Measurements from ENCODE around the gene TMEM38B. TPM values are rescaled to one million over a fixed set of nuclear protein-coding genes. Genes with fewer than 3 reads are reported as not detected.

Gene TMEM38B
- polyA plus RNA-seq, 3 donors, result 4.5 to 14.8 (median 12.2) TPM

GRCh38 chr9:105678781-105679180 lies 15.6 kb upstream of the TMEM38B start:
- DNase-seq, result no peak
- Histone ChIP-seq H3K9ac (ENCODE audit: insufficient read depth, low read length, poor library complexity, severe bottlenecking) (no peak overlapping the region), H3K36me3 (replicated peaks in 1 of 2; ENCODE audit: control insufficient read depth in 1 of 2, insufficient read depth in 2 of 2, low read length in 2 of 2) (no peaks in the 10 kb centered on the region), H3K27ac (ENCODE audit: low read depth in 1 of 2, low read length in 2 of 2) (no peak overlapping the region), H3K9me3 (replicated peaks in 1 of 2; ENCODE audit: control insufficient read depth in 1 of 2, insufficient read depth in 1 of 2, low read length in 2 of 2) (no peaks in the 10 kb centered on the region), H3K79me2 (ENCODE audit: insufficient read depth, low read length) (no peaks in the 10 kb centered on the region), H3K4me1 (ENCODE audit: control insufficient read depth in 1 of 2, insufficient read depth in 2 of 2, low read length in 2 of 2) (no peaks in the 10 kb centered on the region), H3K4me2 (replicated peaks; ENCODE audit: extremely low read depth, low read length, poor library complexity, severe bottlenecking) (no peak overlapping the region), H3K27me3 (ENCODE audit: control insufficient read depth in 2 of 2, insufficient read depth in 2 of 2, low read length in 2 of 2) (no peaks in the 10 kb centered on the region), H3K4me3 (replicated peaks in 1 of 3; ENCODE audit: low read depth in 2 of 3, low read length in 3 of 3) (no peak overlapping the region), H4K20me1 (ENCODE audit: insufficient read depth, low read length) (no peaks in the 10 kb centered on the region), H2AFZ (ENCODE audit: insufficient read depth, low read depth, low read length, poor library complexity, severe bottlenecking) (no peak overlapping the region)
- H3K4me1 Mint-ChIP-seq, result peaks cover 4% of the 10 kb centered on the region
- intact Hi-C loops (cut with micrococcal nuclease), result no loop called here
- H3K27me3 Mint-ChIP-seq (ENCODE audit: low read depth in 3 of 3), result peaks cover 0 to 4% (median 0%) of the 10 kb centered on the region in 3 donors
- no peak overlapping the region for H3K27ac Mint-ChIP-seq
- no peak for TF ChIP-seq CTCF (IDR thresholded peaks at IDR 0.05)
- no peak overlapping the region for H3K4me3 Mint-ChIP-seq
- H3K36me3 Mint-ChIP-seq, result no peaks in the 10 kb centered on the region
- WGBS (ENCODE audit: insufficient coverage), result no CpG with 5 or more reads among the region's 1 CpG
- peaks cover 0 to 3% (median 0%) of the 10 kb centered on the region in 7 donors for H3K9me3 Mint-ChIP-seq

GRCh38 chr9:105679257-105680022 lies 14.9 kb upstream of the TMEM38B start:
- H4K20me1 ChIP-seq (ENCODE audit: insufficient read depth, low read length), result no peaks in the 10 kb centered on the region
- no peaks in the 10 kb centered on the region for H3K9me3 ChIP-seq (replicated peaks in 1 of 2; ENCODE audit: control insufficient read depth in 1 of 2, insufficient read depth in 1 of 2, low read length in 2 of 2)
- no peak for TF ChIP-seq CTCF (IDR thresholded peaks at IDR 0.05)
- no peak overlapping the region for H3K27ac ChIP-seq (ENCODE audit: low read depth in 1 of 2, low read length in 2 of 2)
- H3K4me2 ChIP-seq (replicated peaks; ENCODE audit: extremely low read depth, low read length, poor library complexity, severe bottlenecking), result no peak overlapping the region
- no peak overlapping the region for H3K4me3 Mint-ChIP-seq
- no peak overlapping the region for H3K27ac Mint-ChIP-seq
- no peak for DNase-seq
- intact Hi-C loops (cut with micrococcal nuclease), result no loop called here
- no peaks in the 10 kb centered on the region for H3K79me2 ChIP-seq (ENCODE audit: insufficient read depth, low read length)
- no peak overlapping the region for H3K9ac ChIP-seq (ENCODE audit: insufficient read depth, low read length, poor library complexity, severe bottlenecking)
- no peaks in the 10 kb centered on the region for H3K27me3 ChIP-seq (ENCODE audit: control insufficient read depth in 2 of 2, insufficient read depth in 2 of 2, low read length in 2 of 2)
- 100% methylated on average over 2 of the region's 8 CpGs for WGBS (ENCODE audit: insufficient coverage)
- H3K4me1 Mint-ChIP-seq, result no peaks in the 10 kb centered on the region
- H2AFZ ChIP-seq (ENCODE audit: insufficient read depth, low read depth, low read length, poor library complexity, severe bottlenecking), result no peak overlapping the region
- peaks cover 0 to 3% (median 0%) of the 10 kb centered on the region in 7 donors for H3K9me3 Mint-ChIP-seq
- H3K36me3 ChIP-seq (replicated peaks in 1 of 2; ENCODE audit: control insufficient read depth in 1 of 2, insufficient read depth in 2 of 2, low read length in 2 of 2), result no peaks in the 10 kb centered on the region
- H3K4me1 ChIP-seq (ENCODE audit: control insufficient read depth in 1 of 2, insufficient read depth in 2 of 2, low read length in 2 of 2), result no peaks in the 10 kb centered on the region
- peaks cover 0 to 4% (median 0%) of the 10 kb centered on the region in 3 donors for H3K27me3 Mint-ChIP-seq (ENCODE audit: low read depth in 3 of 3)
- no peak overlapping the region for H3K4me3 ChIP-seq (replicated peaks in 1 of 3; ENCODE audit: low read depth in 2 of 3, low read length in 3 of 3)
- H3K36me3 Mint-ChIP-seq, result no peaks in the 10 kb centered on the region
